Neural cell (in vitro differentiated cells): Measurements from ENCODE around the gene KRTAP2-1. TPM values are rescaled to one million over a fixed set of nuclear protein-coding genes. Genes with fewer than 3 reads are reported as not detected.

Source experiments
- H2AFZ ChIP-seq: fragments of 200-600, 300-800 bp; sonication (generic), shearing (Covaris generic); 2 replicates; pipeline ENCODE4 v1.6.0; 2014; ENCODE audit warnings: low read depth, mild to moderate bottlenecking, antibody characterized with exemption, low read length, moderate library complexity
- H3F3A ChIP-seq: fragments of 200-600 bp; shearing (Covaris generic); 2 replicates; pipeline ENCODE4 v1.6.1; 2016; ENCODE audit warnings: mild to moderate bottlenecking, moderate library complexity, mixed read lengths, antibody characterized with exemption, low read length; ENCODE audit not compliant: insufficient read depth, poor library complexity, severe bottlenecking
- H3K27ac ChIP-seq: fragments of 200-600, 300-800 bp; sonication (generic), shearing (Covaris generic); 2 replicates; pipeline ENCODE4 v1.5.1; 2014; ENCODE audit warnings: mild to moderate bottlenecking, low read length, moderate library complexity
- H3K27me3 ChIP-seq: fragments of 300-800, 200-600 bp; sonication (generic), shearing (Covaris generic); 2 replicates; pipeline ENCODE4 v1.6.0; 2014; ENCODE audit warnings: mild to moderate bottlenecking, low read depth, low read length, moderate library complexity; ENCODE audit not compliant: insufficient read depth
- H3K36me3 ChIP-seq: fragments of 300-800, 200-600 bp; sonication (generic), shearing (Covaris generic); 2 replicates; pipeline ENCODE4 v1.5.1; 2014; ENCODE audit warnings: mild to moderate bottlenecking, antibody characterized with exemption, low read length, moderate library complexity; ENCODE audit not compliant: insufficient read depth
- H3K4me2 ChIP-seq: fragments of 300-800, 200-600 bp; sonication (generic), shearing (Covaris generic); 2 replicates; pipeline ENCODE4 v1.6.0; 2014; ENCODE audit warnings: mild to moderate bottlenecking, low read length
- H3K4me3 ChIP-seq: fragments of 300-800, 200-600 bp; sonication (generic), shearing (Covaris generic); 2 replicates; pipeline ENCODE4 v1.5.1; 2014; ENCODE audit warnings: mild to moderate bottlenecking, low read length, moderate library complexity
- H3K79me2 ChIP-seq: fragments of 200-600 bp; shearing (Covaris generic); replicated peaks from 2 replicates; pipeline ENCODE4 v1.6.0; 2014; ENCODE audit warnings: mild to moderate bottlenecking, low read length, moderate library complexity; ENCODE audit not compliant: insufficient read depth
- H3K9ac ChIP-seq: fragments of 300-800, 200-600 bp; sonication (generic), shearing (Covaris generic); 2 replicates; pipeline ENCODE4 v1.6.1; 2016; ENCODE audit warnings: mild to moderate bottlenecking, low read length, mixed read lengths
- H3K9me2 ChIP-seq: fragments of 200-600 bp; shearing (Covaris generic); 2 replicates; pipeline ENCODE4 v1.6.1; 2016; ENCODE audit warnings: mild to moderate bottlenecking, low read length, mixed read lengths; ENCODE audit not compliant: insufficient read depth
- H3K9me3 ChIP-seq: fragments of 200-600, 300-800 bp; sonication (generic), shearing (Covaris generic); 2 replicates; pipeline ENCODE4 v1.6.1; 2016; ENCODE audit warnings: mild to moderate bottlenecking, mixed run types, low read length, moderate library complexity, mixed read lengths
- H4K20me1 ChIP-seq: fragments of 200-600 bp; shearing (Covaris generic); 2 replicates; pipeline ENCODE4 v1.6.1; 2016; ENCODE audit warnings: mild to moderate bottlenecking, mixed run types; ENCODE audit not compliant: insufficient read depth
- CTCF ChIP-seq: fragments of 450-650 bp; IDR thresholded peaks from 2 replicates; pipeline ENCODE4 v1.5.1; 2014; ENCODE audit warnings: antibody characterized with exemption, mild to moderate bottlenecking, moderate library complexity; ENCODE audit not compliant: poor library complexity, severe bottlenecking
- EP300 ChIP-seq: fragments of 450-650 bp; conservative IDR thresholded peaks from 2 replicates; pipeline ENCODE4 v1.6.1; 2014; ENCODE audit warnings: antibody characterized with exemption, mild to moderate bottlenecking, moderate library complexity; ENCODE audit not compliant: poor library complexity, severe bottlenecking
- EZH2 ChIP-seq: fragments of 200-600, 300-800 bp; shearing (Covaris generic), sonication (generic); IDR thresholded peaks from 2 replicates; pipeline ENCODE4 v1.6.1; 2014; ENCODE audit warnings: antibody characterized with exemption, low read length, borderline replicate concordance, mild to moderate bottlenecking; ENCODE audit not compliant: insufficient read depth, poor library complexity, severe bottlenecking
- MXI1 ChIP-seq: fragments of 450-650 bp; conservative IDR thresholded peaks from 2 replicates; pipeline ENCODE4 v1.6.1; 2014; ENCODE audit warnings: antibody characterized with exemption, mild to moderate bottlenecking; ENCODE audit not compliant: poor library complexity, severe bottlenecking
- POLR2AphosphoS5 ChIP-seq: IDR thresholded peaks from 2 replicates; pipeline ENCODE4 v1.6.1; 2012
- RAD21 ChIP-seq: fragments of 450-650 bp; conservative IDR thresholded peaks from 2 replicates; pipeline ENCODE4 v1.6.1; 2014; ENCODE audit warnings: antibody characterized with exemption, mild to moderate bottlenecking, moderate library complexity
- REST ChIP-seq: IDR thresholded peaks from 2 replicates; pipeline ENCODE4 v1.6.1; 2012; ENCODE audit warnings: borderline replicate concordance
- SMC3 ChIP-seq: fragments of 450-650 bp; conservative IDR thresholded peaks from 2 replicates; pipeline ENCODE4 v1.6.1; 2014; ENCODE audit warnings: antibody characterized with exemption, mild to moderate bottlenecking, moderate library complexity; ENCODE audit not compliant: poor library complexity
- TAF1 ChIP-seq: IDR thresholded peaks from 2 replicates; pipeline ENCODE4 v1.6.1; 2012; ENCODE audit warnings: low read depth
- polyA plus RNA-seq: library from polyadenylated mRNA; depleted of rRNA; stranded (reverse); fragments of >200 nt; gene quantifications from 2 replicates; pipeline ENCODE4 v1.2.3, GENCODE V29; 2014

The KRTAP2-1 gene
- polyA plus RNA-seq, 1 donor from 2014 or later = not detected

GRCh38 chr17:41073676-41074075 is 26.6 kb upstream of the KRTAP2-1 start:
- Histone ChIP-seq H4K20me1 (no peaks in the 10 kb centered on the region), H3K4me3 (no peak overlapping the region), H3K4me2 (no peak overlapping the region), H3K27me3 (no peaks in the 10 kb centered on the region), H3F3A (no peaks in the 10 kb centered on the region), H3K36me3 (no peaks in the 10 kb centered on the region), H3K9me2 (no peaks in the 10 kb centered on the region), H3K27ac (peak overlapping the region; percentile 53), H3K9ac (no peak overlapping the region), H3K79me2 (no peaks in the 10 kb centered on the region), H3K9me3 (no peaks in the 10 kb centered on the region), H2AFZ (no peak overlapping the region)
- TF ChIP-seq REST (no peak), EP300 (no peak), TAF1 (no peak), RAD21 (no peak), CTCF (no peak), SMC3 (no peak), POLR2AphosphoS5 (no peak), MXI1 (no peak), EZH2 (no peak)

GRCh38 chr17:41071606-41072360 is 24.7 kb upstream of the KRTAP2-1 start:
- H4K20me1 ChIP-seq = no peaks in the 10 kb centered on the region
- H3K4me3 ChIP-seq = no peak overlapping the region
- no peak overlapping the region for H2AFZ ChIP-seq
- H3K4me2 ChIP-seq = no peak overlapping the region
- no peak overlapping the region for H3K27ac ChIP-seq
- no peaks in the 10 kb centered on the region for H3K27me3 ChIP-seq
- H3K79me2 ChIP-seq = no peaks in the 10 kb centered on the region
- H3F3A ChIP-seq = no peaks in the 10 kb centered on the region
- no peaks in the 10 kb centered on the region for H3K36me3 ChIP-seq
- no peaks in the 10 kb centered on the region for H3K9me3 ChIP-seq
- TF ChIP-seq CTCF (no peak), EP300 (no peak), MXI1 (no peak), TAF1 (no peak), EZH2 (no peak)
- no peak overlapping the region for H3K9ac ChIP-seq
- H3K9me2 ChIP-seq = no peaks in the 10 kb centered on the region
